Smooth muscle cell (in vitro differentiated cells): ENCODE data around the gene AATK. TPM values are rescaled to one million over a fixed set of nuclear protein-coding genes. Genes with fewer than 3 reads are reported as not detected.

Experiments used
- DNase-seq: peaks from one replicate; lab custom pipeline; 2025; ENCODE audit not compliant: unreplicated experiment; lab: John Stamatoyannopoulos, UW
- H2AFZ ChIP-seq: fragments of 200-600 bp; sonication (generic); 2 replicates; pipeline ENCODE4 v1.6.0; 2016; ENCODE audit warnings: antibody characterized with exemption, low read depth, mild to moderate bottlenecking
- H3F3A ChIP-seq: fragments of 200-600 bp; sonication (generic); 2 replicates; pipeline ENCODE4 v1.6.0; 2017; ENCODE audit warnings: antibody characterized with exemption, low read depth
- H3K27ac ChIP-seq: fragments of 200-600 bp; sonication (generic); 2 replicates; pipeline ENCODE4 v1.5.1; 2016; ENCODE audit warnings: low read depth, mild to moderate bottlenecking
- H3K27me3 ChIP-seq: fragments of 200-600 bp; sonication (generic); 2 replicates; pipeline ENCODE4 v1.6.1; 2016; ENCODE audit warnings: low read depth, mild to moderate bottlenecking
- H3K36me3 ChIP-seq: fragments of 200-600 bp; sonication (generic); 2 replicates; pipeline ENCODE4 v1.5.1; 2016; ENCODE audit warnings: low read depth
- H3K4me1 ChIP-seq: fragments of 200-600 bp; sonication (generic); 2 replicates; pipeline ENCODE4 v1.5.1; 2016; ENCODE audit warnings: low read depth
- H3K4me2 ChIP-seq: fragments of 200-600 bp; sonication (generic); 2 replicates; pipeline ENCODE4 v1.6.0; 2016; ENCODE audit warnings: mild to moderate bottlenecking
- H3K4me3 ChIP-seq: fragments of 200-600 bp; sonication (generic); 2 replicates; pipeline ENCODE4 v1.5.1; 2016; ENCODE audit warnings: mild to moderate bottlenecking
- H3K79me2 ChIP-seq: fragments of 200-600 bp; sonication (generic); 2 replicates; pipeline ENCODE4 v1.6.0; 2016; ENCODE audit warnings: low read depth, mild to moderate bottlenecking
- H3K9ac ChIP-seq: fragments of 200-600 bp; sonication (generic); 2 replicates; pipeline ENCODE4 v1.6.0; 2016; ENCODE audit warnings: low read depth
- H3K9me3 ChIP-seq: fragments of 200-600 bp; sonication (generic); replicated peaks from 2 replicates; pipeline ENCODE4 v1.5.1; 2016; ENCODE audit warnings: low read depth
- H4K20me1 ChIP-seq: fragments of 200-600 bp; sonication (generic); 2 replicates; pipeline ENCODE4 v1.6.0; 2016; ENCODE audit warnings: low read depth
- WGBS: methylation state at CpG from one replicate; pipeline ENCODE4 v1.1.7; 2016; ENCODE audit warnings: low lambda C conversion rate; 5-methylcytosine and 5-hydroxymethylcytosine counted together
- polyA plus RNA-seq: library from polyadenylated mRNA; unstranded; fragments of >200 nt; fragmentation: Nextera tagmentation; extraction: Ambion mirVana; gene quantifications from 2 replicates; pipeline ENCODE4 v1.2.1, GENCODE V29; 2016
- total RNA-seq: library from RNA; depleted of rRNA; stranded (reverse); fragments of >200 nt; gene quantifications from 2 replicates; pipeline ENCODE4 v1.2.3, GENCODE V29; 2014
- TF ChIP-seq, protein P1 (sequence below): fragments of 200-600 bp; sonication (generic); IDR thresholded peaks from 2 replicates; pipeline ENCODE4 v1.5.1; 2017; ENCODE audit warnings: borderline replicate concordance, mild to moderate bottlenecking, antibody characterized with exemption; ENCODE audit not compliant: insufficient read depth, poor library complexity, severe bottlenecking

AATK gene
- total and polyA plus RNA-seq, 2 experiments from 2014 or later = 0.61 to 0.67 TPM

DNA sequence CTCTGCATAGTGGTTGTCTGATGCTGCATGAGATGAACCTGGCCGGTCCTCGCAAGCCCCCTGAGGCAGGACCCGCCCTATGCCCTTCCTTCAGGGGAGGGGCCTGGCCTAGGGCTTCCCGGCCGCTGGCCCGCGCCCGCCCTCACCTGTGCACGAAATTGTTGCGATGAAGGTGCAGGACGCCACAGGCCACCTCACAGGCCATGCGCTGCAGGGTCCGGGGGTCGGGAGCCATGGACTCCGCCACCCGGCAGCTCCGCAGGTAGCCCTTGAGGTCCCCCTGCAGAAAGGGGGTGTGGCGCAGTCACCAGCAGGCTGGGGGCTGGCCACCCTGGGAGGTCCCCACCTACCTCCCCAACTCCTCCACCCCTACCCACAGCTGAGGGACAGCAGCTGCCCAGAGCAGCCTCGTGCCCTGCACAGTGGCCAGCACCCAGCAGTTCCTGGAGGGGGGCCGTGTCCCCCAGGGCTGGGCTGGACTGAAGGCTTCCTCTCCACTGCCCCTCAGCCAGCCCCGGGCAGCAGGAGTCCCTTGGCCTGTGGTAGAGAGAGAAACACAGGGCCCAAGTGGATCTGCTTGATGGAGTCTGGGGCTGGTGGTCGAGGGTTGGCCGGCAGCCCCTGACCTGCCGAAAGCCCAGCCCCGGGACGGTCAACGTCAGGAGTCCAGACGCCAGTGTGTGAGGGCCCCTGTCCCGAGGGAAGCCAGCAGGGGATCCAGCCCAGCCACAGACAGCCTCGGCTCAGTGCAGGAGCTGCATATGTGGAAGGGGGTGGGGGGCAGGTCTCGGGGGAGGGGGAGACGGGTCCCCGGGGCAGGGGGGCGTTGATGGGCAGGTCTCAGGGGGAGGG, 39.5 kb downstream of the AATK start:
- Histone ChIP-seq H3K4me1 (no peaks in the 10 kb centered on the region), H3K4me2 (no peak overlapping the region), H2AFZ (no peak overlapping the region), H3K9ac (no peak overlapping the region), H3K27ac (no peak overlapping the region), H3K36me3 (no peaks in the 10 kb centered on the region), H4K20me1 (no peaks in the 10 kb centered on the region), H3K4me3 (no peak overlapping the region), H3F3A (no peaks in the 10 kb centered on the region), H3K79me2 (no peaks in the 10 kb centered on the region), H3K9me3 (no peaks in the 10 kb centered on the region), H3K27me3 (no peaks in the 10 kb centered on the region)
- DNase-seq = no peak
- TF ChIP-seq, protein P1, sequence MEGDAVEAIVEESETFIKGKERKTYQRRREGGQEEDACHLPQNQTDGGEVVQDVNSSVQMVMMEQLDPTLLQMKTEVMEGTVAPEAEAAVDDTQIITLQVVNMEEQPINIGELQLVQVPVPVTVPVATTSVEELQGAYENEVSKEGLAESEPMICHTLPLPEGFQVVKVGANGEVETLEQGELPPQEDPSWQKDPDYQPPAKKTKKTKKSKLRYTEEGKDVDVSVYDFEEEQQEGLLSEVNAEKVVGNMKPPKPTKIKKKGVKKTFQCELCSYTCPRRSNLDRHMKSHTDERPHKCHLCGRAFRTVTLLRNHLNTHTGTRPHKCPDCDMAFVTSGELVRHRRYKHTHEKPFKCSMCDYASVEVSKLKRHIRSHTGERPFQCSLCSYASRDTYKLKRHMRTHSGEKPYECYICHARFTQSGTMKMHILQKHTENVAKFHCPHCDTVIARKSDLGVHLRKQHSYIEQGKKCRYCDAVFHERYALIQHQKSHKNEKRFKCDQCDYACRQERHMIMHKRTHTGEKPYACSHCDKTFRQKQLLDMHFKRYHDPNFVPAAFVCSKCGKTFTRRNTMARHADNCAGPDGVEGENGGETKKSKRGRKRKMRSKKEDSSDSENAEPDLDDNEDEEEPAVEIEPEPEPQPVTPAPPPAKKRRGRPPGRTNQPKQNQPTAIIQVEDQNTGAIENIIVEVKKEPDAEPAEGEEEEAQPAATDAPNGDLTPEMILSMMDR = no peak
- 80% methylated on average over 30 of the region's 34 CpGs for WGBS

DNA sequence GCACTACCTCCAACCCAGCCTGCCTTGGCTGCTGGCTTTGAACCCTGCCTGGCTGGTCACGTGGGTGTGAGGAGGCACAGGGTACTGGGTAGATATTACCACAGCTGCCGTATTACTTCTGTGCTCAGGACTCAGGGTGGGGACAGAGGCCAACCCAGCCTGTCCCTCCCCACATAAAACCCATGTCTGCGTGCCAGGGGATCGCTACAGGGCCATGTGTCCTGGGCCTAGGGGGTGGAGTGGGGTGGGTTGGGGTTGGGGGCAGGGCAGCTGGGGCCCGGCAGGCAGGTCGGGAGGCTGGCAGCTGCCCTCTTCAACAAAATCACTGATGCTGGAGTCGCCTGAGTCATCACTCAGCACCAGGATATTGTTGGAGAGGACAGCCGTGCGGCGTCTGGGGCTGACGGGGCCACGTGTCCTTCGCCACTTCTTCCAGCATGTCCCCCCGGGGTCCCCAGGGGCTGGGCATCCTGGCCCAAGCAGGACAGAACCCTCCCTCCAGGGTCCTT, 40.4 kb downstream of the AATK start:
- WGBS = 73% methylated on average over 6 of the region's 14 CpGs
- no peak overlapping the region for H2AFZ ChIP-seq
- no peak overlapping the region for H3K9ac ChIP-seq
- no peaks in the 10 kb centered on the region for H3K4me1 ChIP-seq
- H3K27me3 ChIP-seq = no peaks in the 10 kb centered on the region
- no peaks in the 10 kb centered on the region for H3K36me3 ChIP-seq
- H3K9me3 ChIP-seq = no peaks in the 10 kb centered on the region
- TF ChIP-seq, protein P1 = no peak
- H4K20me1 ChIP-seq = no peaks in the 10 kb centered on the region
- H3K4me3 ChIP-seq = no peak overlapping the region
- no peak for DNase-seq
- H3K79me2 ChIP-seq = no peaks in the 10 kb centered on the region
- no peaks in the 10 kb centered on the region for H3F3A ChIP-seq
- no peak overlapping the region for H3K4me2 ChIP-seq
- H3K27ac ChIP-seq = no peak overlapping the region

DNA sequence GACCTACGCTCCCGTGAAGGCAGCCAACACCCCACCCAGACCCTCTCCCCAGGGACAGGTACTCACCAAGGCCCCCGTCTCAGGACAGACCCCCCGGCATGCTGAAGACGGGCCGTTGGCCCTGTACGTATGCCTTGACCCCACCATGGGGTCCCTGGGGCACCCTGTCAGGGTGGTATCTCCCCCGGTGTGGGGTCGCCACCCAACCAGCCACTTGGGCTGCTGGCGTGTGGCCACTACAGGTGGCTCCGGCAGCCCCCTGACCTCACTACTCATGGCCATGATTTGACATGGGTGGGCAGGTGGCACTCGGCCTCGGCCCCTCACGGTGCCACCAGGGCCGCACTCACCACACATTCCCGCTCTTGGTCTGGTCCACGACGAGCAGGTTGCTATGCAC, 41.6 kb downstream of the AATK start:
- H3K36me3 ChIP-seq = no peaks in the 10 kb centered on the region
- H3K9ac ChIP-seq = no peak overlapping the region
- H3K79me2 ChIP-seq = no peaks in the 10 kb centered on the region
- H3K27ac ChIP-seq = no peak overlapping the region
- no peak overlapping the region for H2AFZ ChIP-seq
- H3K4me1 ChIP-seq = no peaks in the 10 kb centered on the region
- TF ChIP-seq, protein P1 = no peak
- H3K27me3 ChIP-seq = no peaks in the 10 kb centered on the region
- WGBS = 93% methylated on average over 18 of the region's 18 CpGs
- DNase-seq = no peak
- H4K20me1 ChIP-seq = no peaks in the 10 kb centered on the region
- H3K9me3 ChIP-seq = no peaks in the 10 kb centered on the region
- no peaks in the 10 kb centered on the region for H3F3A ChIP-seq
- H3K4me2 ChIP-seq = no peak overlapping the region
- no peak overlapping the region for H3K4me3 ChIP-seq
